ENCODE measurements around the gene TSPAN31.
"Not testable (repeated sequence)": the region's sequence is repeated elsewhere in the genome, so short reads cannot be mapped to it uniquely, and the experiment has no call there.

Gene TSPAN31

GRCh38 chr12:57744777-57745484, at the start of gene TSPAN31:
TSS of gene TSPAN31 (plus strand) at chr12:57745039. CDS start at chr12:57745155, 116 bp downstream.
- DNase-seq = peak; percentile 99

- DNase-seq = no peak
Measured at GRCh38 chr12:57695770-57696432, 48.9 kb upstream of the TSPAN31 start.

GRCh38 chr12:57697076-57697475, 47.8 kb upstream of the TSPAN31 start:
- DNase-seq = no peak

GRCh38 chr12:57698414-57698813, 46.4 kb upstream of the TSPAN31 start:
- DNase-seq = no peak

GRCh38 chr12:57700317-57700716, 44.5 kb upstream of the TSPAN31 start:
- DNase-seq = no peak

GRCh38 chr12:57707250-57707649, 37.6 kb upstream of the TSPAN31 start:
- DNase-seq = no peak

GRCh38 chr12:57708296-57708695, 36.5 kb upstream of the TSPAN31 start:
- no peak for DNase-seq

GRCh38 chr12:57712701-57713100, 32.1 kb upstream of the TSPAN31 start:
- no peak for DNase-seq

- no peak for DNase-seq
Measured at GRCh38 chr12:57713209-57713608, 31.6 kb upstream of the TSPAN31 start.

- DNase-seq = not testable (repeated sequence)
Measured at GRCh38 chr12:57715036-57715748, 29.6 kb upstream of the TSPAN31 start.

- DNase-seq = no peak
Measured at GRCh38 chr12:57715786-57716185, 29.1 kb upstream of the TSPAN31 start.

- no peak for DNase-seq
Measured at GRCh38 chr12:57716305-57716704, 28.5 kb upstream of the TSPAN31 start.

GRCh38 chr12:57717131-57717530, 27.7 kb upstream of the TSPAN31 start:
- no peak for DNase-seq

GRCh38 chr12:57717846-57718640, 26.8 kb upstream of the TSPAN31 start:
- no peak for DNase-seq

GRCh38 chr12:57718641-57719528, 26.0 kb upstream of the TSPAN31 start:
- no peak for DNase-seq

GRCh38 chr12:57719777-57720605, 24.8 kb upstream of the TSPAN31 start:
- no peak for DNase-seq

- DNase-seq = no peak
Measured at GRCh38 chr12:57720606-57721595, 23.9 kb upstream of the TSPAN31 start.

- not testable (repeated sequence) for DNase-seq
Measured at GRCh38 chr12:57721846-57722608, 22.8 kb upstream of the TSPAN31 start.

All from NCI-H510A treated with DMSO at 0.1 percent for 48 hours (cell line).